ENCODE data around the gene ALPK3. TPM values are rescaled to one million over a fixed set of nuclear protein-coding genes. Genes with fewer than 3 reads are reported as not detected.

The ALPK3 gene
- total RNA-seq, 1 experiment from 2014 or later = 2.0 TPM

- DNase-seq (ENCODE audit: low read depth, low spot score) (no peak), ATAC-seq (no peak)
- no peaks in the 10 kb centered on the region for H3K9me2 ChIP-seq (ENCODE audit: insufficient read depth)
- peak overlapping the region; percentile 35; the same call in 1 of the 2 replicates for H3K9ac ChIP-seq (ENCODE audit: low read length)
- H2AFZ ChIP-seq (ENCODE audit: low read depth, low read length, poor library complexity, severe bottlenecking) = no peak overlapping the region
- ChIA-PET RAD21 (ENCODE audit: low non-redundant PET in 1 of 2, low total read pairs in 2 of 2, uncharacterized antibody in 2 of 2, unreplicated experiment in 2 of 2) (no interaction called here), CTCF (no interaction called here), POLR2A (interaction anchor here (1.1 kb wide), 1 partner anchor 283 kb away, joined by 3 read pairs; no protein-coding TSS in a partner anchor)
- peak overlapping the region; percentile 75 for H3K4me2 ChIP-seq (ENCODE audit: low read length)
- intact Hi-C loops (cut with micrococcal nuclease) = no loop called here
- H3K27me3 ChIP-seq (ENCODE audit: insufficient read depth, low read length) = no peaks in the 10 kb centered on the region
- peak overlapping the region in 1 of 2 experiments; percentile 37; a peak in 1 of 4 replicates for H3K4me3 ChIP-seq (replicated peaks in 1 of 2; ENCODE audit: low read depth in 1 of 2, low read length in 2 of 2)
- H3K4me1 ChIP-seq (ENCODE audit: control insufficient read depth in 1 of 2, insufficient read depth in 2 of 2, low read length in 2 of 2) = peaks cover 41 to 44% of the 10 kb centered on the region in 2 experiments
- no peaks in the 10 kb centered on the region for H4K20me1 ChIP-seq (ENCODE audit: insufficient read depth)
- BruUV-seq (replicated peaks) = no TSS peak
- peak overlapping the region; percentile 34; the same call in 1 of the 2 replicates for H3K27ac ChIP-seq (ENCODE audit: low read depth, low read length)
- H3K79me2 ChIP-seq (ENCODE audit: insufficient read depth, low read length) = no peaks in the 10 kb centered on the region
- no peak for TF ChIP-seq CEBPB (IDR thresholded peaks at IDR 0.05; ENCODE audit: low read depth)
- TF ChIP-seq SRF (IDR thresholded peaks at IDR 0.05; ENCODE audit: low read depth) = no peak
- TF ChIP-seq MAX (IDR thresholded peaks at IDR 0.05) = no peak
- TF ChIP-seq EZH2phosphoT487 (IDR thresholded peaks at IDR 0.05; ENCODE audit: borderline replicate concordance) = no peak
- TF ChIP-seq SP1 (IDR thresholded peaks at IDR 0.05; ENCODE audit: low read depth) = no peak
- no peak for TF ChIP-seq ZBTB33 (IDR thresholded peaks at IDR 0.05; ENCODE audit: extremely low read depth, insufficient replicate concordance, low read length)
- TF ChIP-seq FOSL1 (IDR thresholded peaks at IDR 0.05; ENCODE audit: low read depth) = no peak
- no peak for TF ChIP-seq REST (IDR thresholded peaks at IDR 0.05; ENCODE audit: low read depth)
- TF ChIP-seq TCF7L2 (IDR thresholded peaks at IDR 0.05; ENCODE audit: borderline replicate concordance, extremely low read depth, insufficient read depth, insufficient read length) = no peak
- no peak for TF ChIP-seq CTCF (IDR thresholded peaks at IDR 0.05 in 2 of 3, conservative IDR thresholded peaks at IDR 0.05 in 1 of 3; ENCODE audit: borderline replicate concordance in 1 of 3, insufficient read depth in 1 of 3, low read depth in 2 of 3, low read length in 2 of 3)
- no peak for TF ChIP-seq SIN3A (IDR thresholded peaks at IDR 0.05; ENCODE audit: low read depth)
- TF ChIP-seq RAD21 (IDR thresholded peaks at IDR 0.05; ENCODE audit: low read depth) = no peak
- no peak for TF ChIP-seq ZFX (IDR thresholded peaks at IDR 0.05)
- TF ChIP-seq JUND (IDR thresholded peaks at IDR 0.05) = no peak
- TF ChIP-seq, protein P1, sequence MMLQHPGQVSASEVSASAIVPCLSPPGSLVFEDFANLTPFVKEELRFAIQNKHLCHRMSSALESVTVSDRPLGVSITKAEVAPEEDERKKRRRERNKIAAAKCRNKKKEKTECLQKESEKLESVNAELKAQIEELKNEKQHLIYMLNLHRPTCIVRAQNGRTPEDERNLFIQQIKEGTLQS (IDR thresholded peaks at IDR 0.05) = no peak
- no peak for TF ChIP-seq POLR2A (IDR thresholded peaks at IDR 0.05; ENCODE audit: borderline replicate concordance, extremely low read depth, insufficient read depth, insufficient read length)
- TF ChIP-seq YY1 (IDR thresholded peaks at IDR 0.05; ENCODE audit: extremely low read depth, insufficient replicate concordance, low read depth, low read length) = no peak
- TF ChIP-seq EGR1 (IDR thresholded peaks at IDR 0.05; ENCODE audit: low read depth) = no peak
- TF ChIP-seq CBX3 (IDR thresholded peaks at IDR 0.05; ENCODE audit: low read depth) = no peak
- H3K36me3 ChIP-seq (ENCODE audit: control insufficient read depth in 1 of 2, insufficient read depth in 2 of 2, low read length in 2 of 2) = no peaks in the 10 kb centered on the region
- H3K9me3 ChIP-seq (ENCODE audit: control insufficient read depth in 1 of 2, insufficient read depth in 1 of 2, low read depth in 1 of 2, low read length in 2 of 2) = no peaks in the 10 kb centered on the region
These were observed 97.2 kb downstream of the ALPK3 start for GRCh38 chr15:84914351-84914750.
